GM12872 (cell line): ENCODE results near the gene CTNNA3.

Experiments used
- TF ChIP-seq, protein P1 (sequence below): IDR thresholded peaks from 3 replicates; pipeline ENCODE4 v1.5.1; 2011; ENCODE audit warnings: low read depth, mild to moderate bottlenecking, low read length, moderate library complexity; ENCODE audit not compliant: insufficient read depth

Gene CTNNA3

GRCh38 chr10:67518756-67519155 is 177.2 kb downstream of the CTNNA3 start:
- TF ChIP-seq, protein P1, sequence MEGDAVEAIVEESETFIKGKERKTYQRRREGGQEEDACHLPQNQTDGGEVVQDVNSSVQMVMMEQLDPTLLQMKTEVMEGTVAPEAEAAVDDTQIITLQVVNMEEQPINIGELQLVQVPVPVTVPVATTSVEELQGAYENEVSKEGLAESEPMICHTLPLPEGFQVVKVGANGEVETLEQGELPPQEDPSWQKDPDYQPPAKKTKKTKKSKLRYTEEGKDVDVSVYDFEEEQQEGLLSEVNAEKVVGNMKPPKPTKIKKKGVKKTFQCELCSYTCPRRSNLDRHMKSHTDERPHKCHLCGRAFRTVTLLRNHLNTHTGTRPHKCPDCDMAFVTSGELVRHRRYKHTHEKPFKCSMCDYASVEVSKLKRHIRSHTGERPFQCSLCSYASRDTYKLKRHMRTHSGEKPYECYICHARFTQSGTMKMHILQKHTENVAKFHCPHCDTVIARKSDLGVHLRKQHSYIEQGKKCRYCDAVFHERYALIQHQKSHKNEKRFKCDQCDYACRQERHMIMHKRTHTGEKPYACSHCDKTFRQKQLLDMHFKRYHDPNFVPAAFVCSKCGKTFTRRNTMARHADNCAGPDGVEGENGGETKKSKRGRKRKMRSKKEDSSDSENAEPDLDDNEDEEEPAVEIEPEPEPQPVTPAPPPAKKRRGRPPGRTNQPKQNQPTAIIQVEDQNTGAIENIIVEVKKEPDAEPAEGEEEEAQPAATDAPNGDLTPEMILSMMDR = no peak

DNA sequence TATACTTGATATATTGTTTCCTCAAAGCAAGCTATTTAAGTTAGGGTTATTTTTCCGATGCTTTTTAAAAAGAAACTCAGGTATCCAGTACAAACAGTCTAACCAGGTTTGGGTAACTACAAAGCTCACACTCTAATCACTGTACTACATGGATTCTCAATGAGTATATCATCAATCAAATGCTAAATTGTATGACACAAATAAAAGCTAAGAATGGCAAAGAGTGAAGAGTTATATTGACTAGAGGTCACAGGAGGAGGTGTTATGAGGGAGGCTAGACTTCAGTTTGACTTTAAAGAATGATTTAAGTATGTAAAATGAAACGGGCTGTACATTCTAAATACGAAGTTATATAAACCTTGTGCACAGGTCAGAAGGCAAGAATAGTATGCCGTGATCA is 178.0 kb downstream of the CTNNA3 start:
- TF ChIP-seq, protein P1 = no peak

DNA sequence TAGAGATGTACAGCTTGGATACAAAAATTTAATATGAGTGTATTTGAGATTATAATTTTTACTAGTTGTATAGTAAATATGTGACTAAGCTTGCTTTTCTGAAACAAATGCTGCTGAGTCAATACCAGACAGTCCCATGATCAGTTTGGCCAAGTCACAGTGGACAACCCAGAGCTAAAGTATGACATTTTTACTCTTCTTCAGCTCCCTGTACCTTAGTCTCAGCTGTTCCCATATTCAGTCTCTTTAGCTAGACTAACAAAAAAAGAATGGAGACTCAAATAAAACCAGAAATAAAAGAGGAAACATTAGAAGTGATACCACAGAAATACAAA is 189.3 kb downstream of the CTNNA3 start:
- TF ChIP-seq, protein P1 = no peak

DNA sequence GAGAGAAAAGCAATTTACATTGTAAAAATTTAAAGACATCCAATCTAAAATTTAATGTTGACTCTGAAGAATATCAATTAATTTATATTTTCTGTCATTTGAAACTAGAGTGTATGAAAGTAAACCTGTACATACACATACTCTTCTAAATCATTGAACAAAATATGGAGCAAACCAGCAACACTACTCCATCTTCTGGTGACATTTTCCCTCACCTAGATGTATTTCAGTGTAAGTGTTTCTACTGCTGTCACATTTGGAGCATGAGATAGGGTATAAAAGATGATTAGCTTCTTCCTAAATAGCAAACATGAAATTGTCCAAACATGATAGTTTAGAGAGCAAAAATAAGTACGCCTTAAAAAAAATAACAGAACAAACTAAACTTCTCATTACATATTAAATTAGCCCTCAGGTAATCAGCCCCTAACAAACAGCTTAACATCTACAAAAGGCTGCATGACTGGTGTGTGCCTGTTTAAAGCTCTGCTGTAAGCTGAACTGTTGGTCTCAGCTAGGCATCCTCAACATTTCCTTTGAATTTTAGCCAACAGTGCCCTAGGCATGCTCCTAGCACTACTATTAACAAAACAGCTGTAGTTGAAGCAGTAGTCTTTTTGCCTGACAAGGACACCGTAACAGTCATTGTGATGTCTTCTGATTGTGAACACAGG is 189.8 kb downstream of the CTNNA3 start:
- TF ChIP-seq, protein P1 = no peak

- TF ChIP-seq, protein P1 = no peak
These were observed 203.5 kb downstream of the CTNNA3 start for GRCh38 chr10:67492317-67493019.

DNA sequence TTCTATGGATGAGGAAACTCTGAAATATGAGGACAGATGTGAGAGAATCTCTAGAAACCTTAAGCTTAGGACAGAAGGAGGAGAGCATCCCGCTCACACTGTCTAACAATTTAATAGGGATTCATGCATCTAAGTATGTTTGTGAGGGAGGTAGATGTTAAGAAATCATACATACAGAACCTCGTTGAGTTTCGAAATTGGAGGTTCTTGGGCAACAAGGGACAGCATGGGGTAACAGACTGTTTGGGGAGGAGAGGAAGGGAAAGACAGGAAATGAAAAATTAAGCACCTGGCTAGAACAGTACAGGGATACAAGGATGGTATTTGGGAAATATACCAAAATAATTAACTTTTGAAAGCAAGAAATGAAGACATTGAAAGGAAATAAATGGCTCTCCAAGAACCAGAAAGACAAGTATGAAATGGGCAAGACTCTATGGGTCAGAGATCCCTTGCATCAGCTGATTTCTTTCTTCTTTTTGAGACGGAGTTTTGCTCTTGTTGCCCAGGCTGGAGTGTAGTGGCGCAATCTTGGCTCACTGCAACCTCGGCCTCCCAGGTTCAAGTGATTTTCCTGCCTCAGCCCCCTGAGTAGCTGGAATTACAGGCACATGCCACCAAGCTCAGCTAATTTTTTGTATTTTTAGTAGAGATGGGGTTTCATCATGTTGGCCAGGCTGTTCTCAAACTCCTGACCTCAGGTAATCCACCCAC is 207.9 kb downstream of the CTNNA3 start:
- TF ChIP-seq, protein P1 = no peak

- TF ChIP-seq, protein P1 = no peak
These were observed 208.8 kb downstream of the CTNNA3 start for GRCh38 chr10:67487199-67487598.
